GM23338 (cell line): ENCODE data around the gene RUFY1. TPM values are rescaled to one million over a fixed set of nuclear protein-coding genes. Genes with fewer than 3 reads are reported as not detected.

Experiments
- ATAC-seq: fragments of 200-7000 bp; cut with Tn5 transposase; 3 replicates; pipeline ENCODE4 v1.9.1; 2020
- DNase-seq: peaks from one replicate; pipeline ENCODE4 v3.0.0-alpha.2; 2015; ENCODE audit warnings: low spot score
- H2AFZ ChIP-seq: fragments of 200-600 bp; sonication (generic); 2 replicates; pipeline ENCODE4 v1.8.0; 2016; ENCODE audit warnings: antibody characterized with exemption, mild to moderate bottlenecking, moderate library complexity
- H3F3A ChIP-seq: fragments of 200-600 bp; sonication (generic); replicated peaks from 2 replicates; pipeline ENCODE4 v1.8.0; 2017; ENCODE audit warnings: antibody characterized with exemption, mixed run types, low read depth
- H3K27ac ChIP-seq: fragments of 200-600 bp; sonication (generic); 2 replicates; pipeline ENCODE4 v1.6.1; 2016; ENCODE audit warnings: low read depth
- H3K27me3 ChIP-seq: fragments of 200-600 bp; sonication (generic); 2 replicates; pipeline ENCODE4 v1.8.0; 2016; ENCODE audit warnings: mild to moderate bottlenecking, mixed run types, moderate library complexity; ENCODE audit not compliant: insufficient read depth
- H3K36me3 ChIP-seq: fragments of 200-600 bp; sonication (generic); 2 replicates; pipeline ENCODE4 v1.8.0; 2016; ENCODE audit warnings: mild to moderate bottlenecking; ENCODE audit not compliant: insufficient read depth
- H3K4me1 ChIP-seq: fragments of 200-600 bp; sonication (generic); 2 replicates; pipeline ENCODE4 v1.8.0; 2016; ENCODE audit warnings: mild to moderate bottlenecking, moderate library complexity; ENCODE audit not compliant: insufficient read depth
- H3K4me2 ChIP-seq: fragments of 200-600 bp; sonication (generic); 2 replicates; pipeline ENCODE4 v1.7.1; 2017; ENCODE audit warnings: mixed run types
- H3K4me3 ChIP-seq: fragments of 200-600 bp; sonication (generic); 2 replicates; pipeline ENCODE4 v1.6.1; 2016; ENCODE audit warnings: mixed run types
- H3K79me2 ChIP-seq: fragments of 200-600 bp; sonication (generic); replicated peaks from 2 replicates; pipeline ENCODE4 v1.8.0; 2017; ENCODE audit warnings: mild to moderate bottlenecking; ENCODE audit not compliant: insufficient read depth
- H3K9me2 ChIP-seq: fragments of 200-600 bp; sonication (generic); 2 replicates; pipeline ENCODE4 v1.8.0; 2017; ENCODE audit not compliant: insufficient read depth
- H4K20me1 ChIP-seq: fragments of 200-600 bp; sonication (generic); replicated peaks from 2 replicates; pipeline ENCODE4 v1.8.0; 2017; ENCODE audit warnings: mild to moderate bottlenecking; ENCODE audit not compliant: insufficient read depth
- H3K27ac Mint-ChIP-seq: 2 replicates; pipeline ENCODE4 v1.8.0; 2020; ENCODE audit warnings: inconsistent platforms, mild to moderate bottlenecking, moderate library complexity, mixed read lengths
- H3K27me3 Mint-ChIP-seq: 3 replicates; pipeline ENCODE4 v1.8.0; 2022; ENCODE audit warnings: low read depth, mild to moderate bottlenecking, moderate library complexity, mixed read lengths, inconsistent platforms; ENCODE audit not compliant: insufficient read depth, poor library complexity
- H3K36me3 Mint-ChIP-seq: 3 replicates; pipeline ENCODE4 v1.8.0; 2021; ENCODE audit warnings: low read depth, mild to moderate bottlenecking, inconsistent platforms, moderate library complexity, mixed read lengths
- H3K4me1 Mint-ChIP-seq: 3 replicates; pipeline ENCODE4 v1.8.0; 2020; ENCODE audit warnings: mild to moderate bottlenecking, inconsistent platforms, mixed read lengths
- H3K4me3 Mint-ChIP-seq: 3 replicates; pipeline ENCODE4 v1.8.0; 2021; ENCODE audit warnings: moderate library complexity, mild to moderate bottlenecking, inconsistent platforms, mixed read lengths
- H3K9me3 Mint-ChIP-seq: 3 replicates; pipeline ENCODE4 v1.8.0; 2020; ENCODE audit warnings: moderate library complexity, mild to moderate bottlenecking, inconsistent platforms, mixed read lengths
- ETS1 ChIP-seq: IDR thresholded peaks from 2 replicates; pipeline ENCODE4 v1.6.1; 2016; ENCODE audit warnings: antibody characterized with exemption
- EZH2phosphoT487 ChIP-seq: fragments of 200-600 bp; sonication (generic); IDR thresholded peaks from one replicate; pipeline ENCODE4 v1.8.1; 2018; ENCODE audit warnings: antibody characterized with exemption; ENCODE audit not compliant: unreplicated experiment
- NANOG ChIP-seq: IDR thresholded peaks from 2 replicates; pipeline ENCODE4 v1.6.1; 2016; ENCODE audit warnings: antibody characterized with exemption, borderline replicate concordance
- ZNF462 ChIP-seq: fragments of 250-450 bp; sonication (Bioruptor Pico); IDR thresholded peaks from 2 replicates; pipeline ENCODE4 v1.5.0; 2020; ENCODE audit warnings: mild to moderate bottlenecking, moderate library complexity
- polyA plus RNA-seq: library from polyadenylated mRNA; unstranded; fragments of >200 nt; fragmentation: Nextera tagmentation; extraction: Ambion mirVana; gene quantifications from 2 replicates; pipeline ENCODE4 v1.2.1, GENCODE V29; 2016
- total RNA-seq: library from RNA; depleted of rRNA; stranded (reverse); fragments of >200 nt; shearing (Covaris generic); gene quantifications from 2 replicates; pipeline ENCODE4 v1.2.3, GENCODE V29; 2014

Gene RUFY1
- total and polyA plus RNA-seq, 2 experiments from 2014 or later, result 25.3 to 31.6 TPM

- TF ChIP-seq NANOG, result no peak
- no peak for TF ChIP-seq EZH2phosphoT487
- Histone ChIP-seq H3K27ac (0 out of 2 replicates have a peak overlapping the region, but pooled peaks have one; percentile 53), H3K9me2 (no peaks in the 10 kb centered on the region), H3K36me3 (no peaks in the 10 kb centered on the region), H3K27me3 (no peaks in the 10 kb centered on the region), H4K20me1 (peaks cover 10% of the 10 kb centered on the region), H3K79me2 (peaks cover 73% of the 10 kb centered on the region), H2AFZ (no peak overlapping the region), H3K4me3 (no peak overlapping the region), H3F3A (no peaks in the 10 kb centered on the region; the same call in 1 of the 2 replicates), H3K4me1 (peaks cover 21% of the 10 kb centered on the region), H3K4me2 (no peak overlapping the region)
- Mint-ChIP-seq H3K27ac (peak overlapping the region; percentile 78), H3K4me3 (no peak overlapping the region; the same call in 2 of the 3 replicates), H3K27me3 (peaks cover 6% of the 10 kb centered on the region), H3K4me1 (peaks cover 27% of the 10 kb centered on the region), H3K9me3 (peaks cover 3% of the 10 kb centered on the region; the same call in 1 of the 3 replicates), H3K36me3 (peaks cover 22% of the 10 kb centered on the region)
- no peak for DNase-seq
- ATAC-seq, result no peak
Observed at GRCh38 chr5:179553875-179554274, 3.5 kb downstream of the RUFY1 start.

- Histone ChIP-seq H4K20me1 (peaks cover 10% of the 10 kb centered on the region), H2AFZ (no peak overlapping the region), H3K79me2 (peaks cover 74% of the 10 kb centered on the region), H3K9me2 (no peaks in the 10 kb centered on the region), H3F3A (no peaks in the 10 kb centered on the region; the same call in 1 of the 2 replicates), H3K4me3 (no peak overlapping the region), H3K27ac (no peak overlapping the region), H3K4me1 (peaks cover 22% of the 10 kb centered on the region), H3K36me3 (no peaks in the 10 kb centered on the region), H3K27me3 (no peaks in the 10 kb centered on the region), H3K4me2 (no peak overlapping the region)
- Mint-ChIP-seq H3K9me3 (peaks cover 3% of the 10 kb centered on the region; the same call in 1 of the 3 replicates), H3K27ac (peak overlapping the region; percentile 59), H3K36me3 (peaks cover 25% of the 10 kb centered on the region), H3K4me1 (peaks cover 25% of the 10 kb centered on the region), H3K4me3 (no peak overlapping the region), H3K27me3 (peaks cover 10% of the 10 kb centered on the region)
- TF ChIP-seq ETS1 (no peak), NANOG (no peak), ZNF462 (CRISPR knock-in tag) (no peak)
- ATAC-seq, result no peak
- no peak for DNase-seq
Observed at GRCh38 chr5:179554981-179555380, 4.6 kb downstream of the RUFY1 start.
